ENCODE results near the gene TMEM234.

TMEM234 gene

GRCh38 chr1:32170991-32171390 lies 51.2 kb downstream of the TMEM234 start:
- DNase-seq = no peak

Measured in CD4-positive, alpha-beta T cell treated with Interleukin-10 for 1 hour (primary cell).